Measurements from ENCODE around the gene KCNN1.

DNA sequence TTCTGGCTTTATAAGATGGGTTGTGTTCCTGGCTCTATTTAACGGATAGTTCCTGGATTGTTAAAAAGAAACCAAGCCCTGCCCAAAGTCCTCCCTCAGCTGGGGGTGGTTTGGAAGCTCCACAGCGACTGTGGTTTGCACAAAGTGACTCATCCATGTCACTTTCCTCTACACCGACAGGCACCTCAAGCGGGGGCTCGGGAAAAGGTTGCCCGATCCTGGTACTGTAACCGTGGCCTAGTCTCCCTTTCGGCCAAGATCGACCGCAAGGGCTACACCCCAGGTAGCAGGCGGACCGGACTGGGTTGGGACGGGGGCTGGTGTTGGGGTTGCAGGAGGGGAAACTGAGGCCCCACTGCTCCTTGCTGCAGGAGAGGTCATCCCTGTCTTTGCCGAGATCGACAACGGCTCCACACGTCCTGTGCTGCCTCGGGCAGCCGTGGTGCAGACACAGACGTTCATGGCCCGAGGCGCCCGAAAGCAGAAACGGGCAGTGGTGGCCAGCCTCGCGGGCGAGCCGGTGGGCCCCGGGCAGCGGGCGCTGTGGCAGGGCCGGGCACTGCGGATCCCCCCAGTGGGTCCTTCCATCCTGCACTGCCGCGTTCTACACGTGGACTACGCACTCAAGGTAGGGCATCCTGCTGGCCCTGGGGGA lies 42.6 kb downstream of the KCNN1 start:
- TF ChIP-seq, protein P1, sequence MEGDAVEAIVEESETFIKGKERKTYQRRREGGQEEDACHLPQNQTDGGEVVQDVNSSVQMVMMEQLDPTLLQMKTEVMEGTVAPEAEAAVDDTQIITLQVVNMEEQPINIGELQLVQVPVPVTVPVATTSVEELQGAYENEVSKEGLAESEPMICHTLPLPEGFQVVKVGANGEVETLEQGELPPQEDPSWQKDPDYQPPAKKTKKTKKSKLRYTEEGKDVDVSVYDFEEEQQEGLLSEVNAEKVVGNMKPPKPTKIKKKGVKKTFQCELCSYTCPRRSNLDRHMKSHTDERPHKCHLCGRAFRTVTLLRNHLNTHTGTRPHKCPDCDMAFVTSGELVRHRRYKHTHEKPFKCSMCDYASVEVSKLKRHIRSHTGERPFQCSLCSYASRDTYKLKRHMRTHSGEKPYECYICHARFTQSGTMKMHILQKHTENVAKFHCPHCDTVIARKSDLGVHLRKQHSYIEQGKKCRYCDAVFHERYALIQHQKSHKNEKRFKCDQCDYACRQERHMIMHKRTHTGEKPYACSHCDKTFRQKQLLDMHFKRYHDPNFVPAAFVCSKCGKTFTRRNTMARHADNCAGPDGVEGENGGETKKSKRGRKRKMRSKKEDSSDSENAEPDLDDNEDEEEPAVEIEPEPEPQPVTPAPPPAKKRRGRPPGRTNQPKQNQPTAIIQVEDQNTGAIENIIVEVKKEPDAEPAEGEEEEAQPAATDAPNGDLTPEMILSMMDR (IDR thresholded peaks at IDR 0.05) = no peak
- TF ChIP-seq POLR2A (IDR thresholded peaks at IDR 0.05) = no peak

All from esophagus squamous epithelium (tissue), 4 donors.